GM23338 (cell line): ENCODE results near the gene MAD1L1. TPM values are rescaled to one million over a fixed set of nuclear protein-coding genes. Genes with fewer than 3 reads are reported as not detected.

Source experiments
- ATAC-seq: fragments of 200-7000 bp; cut with Tn5 transposase; 3 replicates; pipeline ENCODE4 v1.9.1; 2020
- DNase-seq: peaks from one replicate; pipeline ENCODE4 v3.0.0-alpha.2; 2015; ENCODE audit warnings: low spot score
- H2AFZ ChIP-seq: fragments of 200-600 bp; sonication (generic); 2 replicates; pipeline ENCODE4 v1.8.0; 2016; ENCODE audit warnings: antibody characterized with exemption, mild to moderate bottlenecking, moderate library complexity
- H3F3A ChIP-seq: fragments of 200-600 bp; sonication (generic); replicated peaks from 2 replicates; pipeline ENCODE4 v1.8.0; 2017; ENCODE audit warnings: antibody characterized with exemption, mixed run types, low read depth
- H3K27ac ChIP-seq: fragments of 200-600 bp; sonication (generic); 2 replicates; pipeline ENCODE4 v1.6.1; 2016; ENCODE audit warnings: low read depth
- H3K27me3 ChIP-seq: fragments of 200-600 bp; sonication (generic); 2 replicates; pipeline ENCODE4 v1.8.0; 2016; ENCODE audit warnings: mild to moderate bottlenecking, mixed run types, moderate library complexity; ENCODE audit not compliant: insufficient read depth
- H3K36me3 ChIP-seq: fragments of 200-600 bp; sonication (generic); 2 replicates; pipeline ENCODE4 v1.8.0; 2016; ENCODE audit warnings: mild to moderate bottlenecking; ENCODE audit not compliant: insufficient read depth
- H3K4me1 ChIP-seq: fragments of 200-600 bp; sonication (generic); 2 replicates; pipeline ENCODE4 v1.8.0; 2016; ENCODE audit warnings: mild to moderate bottlenecking, moderate library complexity; ENCODE audit not compliant: insufficient read depth
- H3K4me2 ChIP-seq: fragments of 200-600 bp; sonication (generic); 2 replicates; pipeline ENCODE4 v1.7.1; 2017; ENCODE audit warnings: mixed run types
- H3K4me3 ChIP-seq: fragments of 200-600 bp; sonication (generic); 2 replicates; pipeline ENCODE4 v1.6.1; 2016; ENCODE audit warnings: mixed run types
- H3K79me2 ChIP-seq: fragments of 200-600 bp; sonication (generic); replicated peaks from 2 replicates; pipeline ENCODE4 v1.8.0; 2017; ENCODE audit warnings: mild to moderate bottlenecking; ENCODE audit not compliant: insufficient read depth
- H3K9me2 ChIP-seq: fragments of 200-600 bp; sonication (generic); 2 replicates; pipeline ENCODE4 v1.8.0; 2017; ENCODE audit not compliant: insufficient read depth
- H4K20me1 ChIP-seq: fragments of 200-600 bp; sonication (generic); replicated peaks from 2 replicates; pipeline ENCODE4 v1.8.0; 2017; ENCODE audit warnings: mild to moderate bottlenecking; ENCODE audit not compliant: insufficient read depth
- H3K27ac Mint-ChIP-seq: 2 replicates; pipeline ENCODE4 v1.8.0; 2020; ENCODE audit warnings: inconsistent platforms, mild to moderate bottlenecking, moderate library complexity, mixed read lengths
- H3K27me3 Mint-ChIP-seq: 3 replicates; pipeline ENCODE4 v1.8.0; 2022; ENCODE audit warnings: low read depth, mild to moderate bottlenecking, moderate library complexity, mixed read lengths, inconsistent platforms; ENCODE audit not compliant: insufficient read depth, poor library complexity
- H3K36me3 Mint-ChIP-seq: 3 replicates; pipeline ENCODE4 v1.8.0; 2021; ENCODE audit warnings: low read depth, mild to moderate bottlenecking, inconsistent platforms, moderate library complexity, mixed read lengths
- H3K4me1 Mint-ChIP-seq: 3 replicates; pipeline ENCODE4 v1.8.0; 2020; ENCODE audit warnings: mild to moderate bottlenecking, inconsistent platforms, mixed read lengths
- H3K4me3 Mint-ChIP-seq: 3 replicates; pipeline ENCODE4 v1.8.0; 2021; ENCODE audit warnings: moderate library complexity, mild to moderate bottlenecking, inconsistent platforms, mixed read lengths
- H3K9me3 Mint-ChIP-seq: 3 replicates; pipeline ENCODE4 v1.8.0; 2020; ENCODE audit warnings: moderate library complexity, mild to moderate bottlenecking, inconsistent platforms, mixed read lengths
- CREB1 ChIP-seq: fragments of 250-450 bp; sonication (Bioruptor Pico); IDR thresholded peaks from 2 replicates; pipeline ENCODE4 v1.5.0; 2020; ENCODE audit warnings: low read depth, mild to moderate bottlenecking, moderate library complexity
- CTCF ChIP-seq, 2 experiments: fragments of 200-600 bp in 1 of 2; sonication (generic) in 1 of 2; conservative IDR thresholded peaks; 2 replicates each; pipeline versions ENCODE4 v1.5.1 to v1.6.1; 2016 to 2017; ENCODE audit warnings: antibody characterized with exemption in 2 of 2, low read depth in 2 of 2, mild to moderate bottlenecking in 2 of 2, moderate library complexity in 1 of 2
- ETS1 ChIP-seq: IDR thresholded peaks from 2 replicates; pipeline ENCODE4 v1.6.1; 2016; ENCODE audit warnings: antibody characterized with exemption
- EZH2 ChIP-seq: fragments of 200-600 bp; sonication (generic); IDR thresholded peaks from one replicate; pipeline ENCODE4 v1.8.0; 2017; ENCODE audit warnings: antibody characterized with exemption, mild to moderate bottlenecking, low read depth; ENCODE audit not compliant: unreplicated experiment
- EZH2phosphoT487 ChIP-seq: fragments of 200-600 bp; sonication (generic); IDR thresholded peaks from one replicate; pipeline ENCODE4 v1.8.1; 2018; ENCODE audit warnings: antibody characterized with exemption; ENCODE audit not compliant: unreplicated experiment
- JUNB ChIP-seq: IDR thresholded peaks from one replicate; pipeline ENCODE4 v1.6.1; 2016; ENCODE audit warnings: antibody characterized with exemption; ENCODE audit not compliant: unreplicated experiment
- NANOG ChIP-seq: IDR thresholded peaks from 2 replicates; pipeline ENCODE4 v1.6.1; 2016; ENCODE audit warnings: antibody characterized with exemption, borderline replicate concordance
- POLR2AphosphoS5 ChIP-seq: IDR thresholded peaks from 2 replicates; pipeline ENCODE4 v1.6.1; 2016; ENCODE audit warnings: antibody characterized with exemption, low read depth
- REST ChIP-seq: IDR thresholded peaks from one replicate; pipeline ENCODE4 v1.6.1; 2018; ENCODE audit warnings: antibody characterized with exemption; ENCODE audit not compliant: unreplicated experiment
- STAT1 ChIP-seq: IDR thresholded peaks from one replicate; pipeline ENCODE4 v1.6.1; 2016; ENCODE audit warnings: antibody characterized with exemption; ENCODE audit not compliant: unreplicated experiment
- ZNF114 ChIP-seq: fragments of 250-450 bp; sonication (Bioruptor Pico); IDR thresholded peaks from 2 replicates; pipeline ENCODE4 v1.5.0; 2020; ENCODE audit warnings: mild to moderate bottlenecking, moderate library complexity
- ZNF331 ChIP-seq: fragments of 250-450 bp; sonication (Bioruptor Pico); IDR thresholded peaks from 2 replicates; pipeline ENCODE4 v1.5.0; 2020; ENCODE audit warnings: low read depth, mild to moderate bottlenecking, moderate library complexity
- ZNF462 ChIP-seq: fragments of 250-450 bp; sonication (Bioruptor Pico); IDR thresholded peaks from 2 replicates; pipeline ENCODE4 v1.5.0; 2020; ENCODE audit warnings: mild to moderate bottlenecking, moderate library complexity
- polyA plus RNA-seq: library from polyadenylated mRNA; unstranded; fragments of >200 nt; fragmentation: Nextera tagmentation; extraction: Ambion mirVana; gene quantifications from 2 replicates; pipeline ENCODE4 v1.2.1, GENCODE V29; 2016
- total RNA-seq: library from RNA; depleted of rRNA; stranded (reverse); fragments of >200 nt; shearing (Covaris generic); gene quantifications from 2 replicates; pipeline ENCODE4 v1.2.3, GENCODE V29; 2014

Gene MAD1L1
- total and polyA plus RNA-seq, 2 experiments from 2014 or later: 40.3 to 59.3 TPM

GRCh38 chr7:2130096-2130375 is 102.7 kb downstream of the MAD1L1 start:
- no peak overlapping the region for H2AFZ ChIP-seq
- Mint-ChIP-seq H3K36me3 (peaks cover 9% of the 10 kb centered on the region), H3K4me1 (no peaks in the 10 kb centered on the region; the same call in 2 of the 3 replicates), H3K27me3 (peaks cover 8% of the 10 kb centered on the region), H3K4me3 (no peak overlapping the region), H3K9me3 (no peaks in the 10 kb centered on the region; the same call in 2 of the 3 replicates), H3K27ac (no peak overlapping the region; the same call in 1 of the 2 replicates)
- ATAC-seq (no peak), DNase-seq (no peak)
- no peaks in the 10 kb centered on the region for H3K36me3 ChIP-seq
- no peaks in the 10 kb centered on the region for H3K4me1 ChIP-seq
- H4K20me1 ChIP-seq: 0 out of 2 replicates have a peak, but pooled peaks cover 4% of the 10 kb centered on the region
- no peaks in the 10 kb centered on the region for H3F3A ChIP-seq
- H3K4me2 ChIP-seq: no peak overlapping the region
- H3K27ac ChIP-seq: no peak overlapping the region
- H3K27me3 ChIP-seq: no peaks in the 10 kb centered on the region
- no peaks in the 10 kb centered on the region for H3K9me2 ChIP-seq
- TF ChIP-seq CREB1 (CRISPR knock-in tag) (no peak), ZNF331 (CRISPR knock-in tag) (no peak), CTCF (conservative IDR thresholded peaks at IDR 0.05; ENCODE audit: low read depth in 2 of 2) (no peak), POLR2AphosphoS5 (no peak), JUNB (no peak), ETS1 (no peak), NANOG (no peak), EZH2phosphoT487 (no peak), ZNF462 (CRISPR knock-in tag) (no peak), REST (no peak), STAT1 (no peak), EZH2 (no peak), ZNF114 (CRISPR knock-in tag) (no peak)
- no peaks in the 10 kb centered on the region; the same call in 1 of the 2 replicates for H3K79me2 ChIP-seq
- H3K4me3 ChIP-seq: no peak overlapping the region
